IMR-90 (cell line): ENCODE measurements around the gene COPS4. TPM values are rescaled to one million over a fixed set of nuclear protein-coding genes. Genes with fewer than 3 reads are reported as not detected.
A peak's percentile ranks its signal among the peaks of the same experiment; 100 is the strongest.

ENCODE experiments used
- ATAC-seq: fragments of 200-7000 bp; cut with Tn5 transposase; 2 replicates; pipeline ENCODE4 v1.9.1; 2020; ENCODE audit warnings: low read depth, mild to moderate bottlenecking, moderate library complexity
- BruUV-seq: library from RNA; stranded (reverse); fragments of 400-500 nt; replicated peaks from 2 replicates; lab custom pipeline; 2021; lab: Mats Ljungman, UMichigan
- CTCF ChIA-PET: fragments of 300-600 bp; formaldehyde crosslinking; extraction: SDS; loops from one replicate; lab custom pipeline; 2021; ENCODE audit warnings: antibody characterized with exemption; lab: Yijun Ruan, JAX
- POLR2A ChIA-PET: fragments of 300-600 bp; sonication (Branson Sonifier 250); formaldehyde crosslinking; loops from one replicate; lab custom pipeline; 2022; ENCODE audit warnings: antibody characterized with exemption; ENCODE audit not compliant: unreplicated experiment; lab: Charles Lee
- DNase-seq: peaks from one replicate; pipeline ENCODE4 v3.0.0; 2013
- H2AFZ ChIP-seq: replicated peaks from 2 replicates; pipeline ENCODE3; 2013; ENCODE audit warnings: low read length, mild to moderate bottlenecking; ENCODE audit not compliant: poor library complexity
- H2AK5ac ChIP-seq: 2 replicates; pipeline ENCODE4 v1.6.1; 2013; ENCODE audit warnings: low read depth, low read length, inconsistent platforms
- H2AK9ac ChIP-seq: replicated peaks from 2 replicates; pipeline ENCODE3; 2013; ENCODE audit warnings: mild to moderate bottlenecking, low read depth, low read length, moderate library complexity; ENCODE audit not compliant: poor library complexity
- H2BK120ac ChIP-seq: 2 replicates; pipeline ENCODE4 v1.6.1; 2013; ENCODE audit warnings: low read depth, low read length, inconsistent platforms
- H2BK15ac ChIP-seq: 3 replicates; pipeline ENCODE4 v1.6.1; 2013; ENCODE audit warnings: low read depth, low read length, inconsistent platforms
- H2BK20ac ChIP-seq: 2 replicates; pipeline ENCODE4 v1.6.1; 2013; ENCODE audit warnings: low read depth, mild to moderate bottlenecking, inconsistent platforms, low read length, moderate library complexity
- H2BK5ac ChIP-seq: 2 replicates; pipeline ENCODE4 v1.6.1; 2013; ENCODE audit warnings: mild to moderate bottlenecking, low read depth, low read length, inconsistent platforms; ENCODE audit not compliant: poor library complexity, severe bottlenecking
- H3K14ac ChIP-seq: replicated peaks from 2 replicates; pipeline ENCODE4 v1.6.1; 2013; ENCODE audit warnings: low read depth, low read length, inconsistent platforms
- H3K18ac ChIP-seq: 2 replicates; pipeline ENCODE4 v1.6.1; 2013; ENCODE audit warnings: low read depth, low read length, control low read depth
- H3K23ac ChIP-seq: 2 replicates; pipeline ENCODE4 v1.6.1; 2013; ENCODE audit warnings: low read depth, low read length, inconsistent platforms
- H3K27ac ChIP-seq: 2 replicates; pipeline ENCODE4 v1.5.1; 2013; ENCODE audit warnings: mild to moderate bottlenecking, control low read depth, low read length; ENCODE audit not compliant: insufficient read depth
- H3K27me3 ChIP-seq: 2 replicates; pipeline ENCODE4 v1.6.1; 2013; ENCODE audit warnings: low read length; ENCODE audit not compliant: control insufficient read depth, insufficient read depth
- H3K36me3 ChIP-seq: 2 replicates; pipeline ENCODE4 v1.6.1; 2013; ENCODE audit warnings: low read length, mixed read lengths; ENCODE audit not compliant: control insufficient read depth, insufficient read depth
- H3K4ac ChIP-seq: 2 replicates; pipeline ENCODE4 v1.6.1; 2013; ENCODE audit warnings: low read depth, low read length, inconsistent platforms
- H3K4me1 ChIP-seq: 2 replicates; pipeline ENCODE4 v1.6.1; 2013; ENCODE audit warnings: low read length, mixed read lengths; ENCODE audit not compliant: control insufficient read depth, insufficient read depth
- H3K4me2 ChIP-seq: 2 replicates; pipeline ENCODE4 v1.6.1; 2013; ENCODE audit warnings: low read depth, mild to moderate bottlenecking, control low read depth, low read length, moderate library complexity
- H3K4me3 ChIP-seq: 2 replicates; pipeline ENCODE4 v1.5.1; 2013; ENCODE audit warnings: low read depth, mild to moderate bottlenecking, control low read depth, low read length, moderate library complexity; ENCODE audit not compliant: insufficient read depth
- H3K56ac ChIP-seq: 2 replicates; pipeline ENCODE4 v1.6.1; 2013; ENCODE audit warnings: low read length, inconsistent platforms; ENCODE audit not compliant: insufficient read depth; ENCODE audit errors: extremely low read depth
- H3K79me1 ChIP-seq, 2 experiments: 2 replicates each; pipeline ENCODE4 v1.6.1; 2013; ENCODE audit warnings: low read length in 2 of 2, inconsistent platforms in 1 of 2, low read depth in 1 of 2
- H3K9ac ChIP-seq: 2 replicates; pipeline ENCODE4 v1.6.1; 2013; ENCODE audit warnings: low read depth, low read length, control low read depth
- H3K9me1 ChIP-seq: 2 replicates; pipeline ENCODE4 v1.6.1; 2013; ENCODE audit warnings: low read length, inconsistent platforms; ENCODE audit not compliant: insufficient read depth
- H3K9me3 ChIP-seq: 2 replicates; pipeline ENCODE4 v1.6.1; 2013; ENCODE audit warnings: low read length; ENCODE audit not compliant: control insufficient read depth, insufficient read depth
- H4K20me1 ChIP-seq: 2 replicates; pipeline ENCODE4 v1.6.1; 2013; ENCODE audit warnings: low read length, inconsistent platforms; ENCODE audit not compliant: insufficient read depth
- H4K5ac ChIP-seq: 2 replicates; pipeline ENCODE4 v1.6.1; 2013; ENCODE audit warnings: mild to moderate bottlenecking, low read depth, low read length, control low read depth
- H4K8ac ChIP-seq, 2 experiments: 2 replicates each; pipeline ENCODE4 v1.6.1; 2013; ENCODE audit warnings: low read depth in 2 of 2, low read length in 2 of 2, control low read depth in 1 of 2, inconsistent platforms in 1 of 2
- H4K91ac ChIP-seq: 2 replicates; pipeline ENCODE4 v1.6.1; 2013; ENCODE audit warnings: low read depth, low read length, inconsistent platforms; ENCODE audit not compliant: insufficient read depth
- BHLHE40 ChIP-seq: fragments of 150-350 bp; IDR thresholded peaks from 2 replicates; pipeline ENCODE4 v1.6.1; 2016; ENCODE audit warnings: mild to moderate bottlenecking, low read depth, low read length
- CEBPB ChIP-seq: IDR thresholded peaks from 2 replicates; pipeline ENCODE4 v1.6.1; 2012; ENCODE audit warnings: low read depth, low read length, improper control_type of control experiment
- FOS ChIP-seq: fragments of 150-350 bp; IDR thresholded peaks from 2 replicates; pipeline ENCODE4 v1.6.1; 2016; ENCODE audit warnings: low read depth, low read length
- MAFK ChIP-seq: IDR thresholded peaks from 2 replicates; pipeline ENCODE4 v1.6.1; 2012; ENCODE audit warnings: low read depth, low read length, improper control_type of control experiment
- MAZ ChIP-seq: IDR thresholded peaks from 2 replicates; pipeline ENCODE4 v1.6.1; 2012; ENCODE audit warnings: low read depth, mild to moderate bottlenecking, low read length, improper control_type of control experiment, moderate library complexity, borderline replicate concordance
- MXI1 ChIP-seq: IDR thresholded peaks from 2 replicates; pipeline ENCODE4 v1.6.1; 2012; ENCODE audit warnings: low read depth, mild to moderate bottlenecking, low read length, moderate library complexity, borderline replicate concordance
- NFE2L2 ChIP-seq: fragments of 150-350 bp; IDR thresholded peaks from 2 replicates; pipeline ENCODE4 v1.6.1; 2016; ENCODE audit warnings: low read depth, mild to moderate bottlenecking, low read length
- POLR2A ChIP-seq: IDR thresholded peaks from 2 replicates; pipeline ENCODE4 v1.6.1; 2012; ENCODE audit warnings: mild to moderate bottlenecking, low read depth, low read length
- RAD21 ChIP-seq: IDR thresholded peaks from 2 replicates; pipeline ENCODE4 v1.6.1; 2012; ENCODE audit warnings: low read length, improper control_type of control experiment
- RCOR1 ChIP-seq: IDR thresholded peaks from 2 replicates; pipeline ENCODE4 v1.6.1; 2012; ENCODE audit warnings: mild to moderate bottlenecking, low read length, improper control_type of control experiment; ENCODE audit not compliant: insufficient replicate concordance
- RFX5 ChIP-seq: IDR thresholded peaks from 2 replicates; pipeline ENCODE4 v1.8.0; 2012; ENCODE audit warnings: low read depth, mild to moderate bottlenecking, low read length, moderate library complexity
- SMC3 ChIP-seq: fragments of 150-350 bp; IDR thresholded peaks from 2 replicates; pipeline ENCODE4 v1.6.1; 2016; ENCODE audit warnings: low read depth, mild to moderate bottlenecking, antibody characterized with exemption, low read length, moderate library complexity
- WGBS, 2 experiments: methylation state at CpG; one replicate each; pipeline versions ENCODE4 v1.1.5 to v1.1.7; 2013; ENCODE audit warnings: missing lambda C conversion rate in 2 of 2; ENCODE audit not compliant: insufficient read length in 1 of 2; ENCODE audit errors: extremely low coverage in 2 of 2; 5-methylcytosine and 5-hydroxymethylcytosine counted together
- dilution Hi-C: fragments of 300-500 bp; cut with HindIII; formaldehyde crosslinking; loops from one replicate; pipeline ENCODE4 v1.14.3; 2018; ENCODE audit warnings: low sequenced_read_pairs; ENCODE audit not compliant: unreplicated experiment
- in situ Hi-C: fragments of 300-500 bp; cut with MboI; formaldehyde crosslinking; loops from 3 replicates; pipeline ENCODE4 v1.14.3; 2019; ENCODE audit warnings: low sequenced_read_pairs, inconsistent platforms, mixed read lengths
- intact Hi-C: fragments of 100-400 bp; cut with micrococcal nuclease; formaldehyde crosslinking; loops from 2 replicates; pipeline ENCODE4 v1.10.0; 2022
- polyA plus RNA-seq, 3 experiments: library from polyadenylated mRNA; depleted of rRNA; stranded (reverse); fragments of >200 nt; gene quantifications; 2 replicates each; pipeline ENCODE4 v1.2.3, GENCODE V29; 2012; ENCODE audit warnings: low replicate concordance in 1 of 3
- total RNA-seq: library from RNA; depleted of rRNA; stranded (reverse); fragments of >200 nt; gene quantifications from 2 replicates; pipeline ENCODE4 v1.2.3, GENCODE V29; 2012
- TF ChIP-seq, protein P1 (sequence below): conservative IDR thresholded peaks from 2 replicates; pipeline ENCODE4 v1.5.1; 2012; ENCODE audit warnings: mild to moderate bottlenecking, low read depth, low read length, improper control_type of control experiment
- TF ChIP-seq, protein P2 (sequence below): fragments of 150-350 bp; IDR thresholded peaks from 2 replicates; pipeline ENCODE4 v1.6.1; 2017; ENCODE audit warnings: mild to moderate bottlenecking, antibody characterized with exemption, low read length, low read depth

The COPS4 gene
- total and polyA plus RNA-seq, 2 of the 4 experiments (the other 2 are of a cell fraction): 40.1 to 115 TPM

DNA sequence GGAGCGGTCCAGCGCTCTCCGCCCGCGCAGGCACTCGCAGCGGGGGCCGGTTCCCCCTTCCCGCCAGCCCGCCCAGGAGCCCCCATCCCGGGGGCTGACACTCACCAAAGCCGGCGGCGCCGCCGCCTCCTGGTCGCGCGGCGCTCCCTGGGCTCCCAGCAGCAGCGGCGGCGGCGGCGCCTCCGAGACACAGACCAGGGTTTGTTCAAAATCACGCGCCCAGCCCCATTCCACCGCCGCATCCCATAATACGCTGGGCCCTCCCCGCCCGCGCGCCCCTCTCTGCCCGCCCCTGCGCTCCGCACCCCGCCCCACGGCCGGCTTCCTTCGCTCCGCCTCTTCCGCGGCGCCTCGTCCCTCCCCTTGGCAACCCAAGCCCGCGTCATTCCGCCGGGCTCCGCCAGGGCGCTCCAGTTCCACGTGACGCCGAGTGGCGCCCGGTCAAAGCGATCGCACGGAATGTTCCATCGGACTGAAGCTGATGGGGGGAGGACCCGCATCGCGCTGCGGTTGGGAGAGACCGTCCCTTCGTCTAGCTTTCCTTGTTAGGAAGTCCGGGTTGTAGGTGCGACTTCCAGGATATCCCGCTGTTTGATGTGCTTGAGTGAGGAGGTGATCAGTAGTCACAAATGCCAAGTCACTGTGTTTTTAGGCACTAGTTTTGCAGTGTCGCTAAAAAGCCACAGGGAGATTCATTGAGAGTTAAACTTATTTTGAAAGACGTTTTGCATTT, 22.1 kb upstream of the COPS4 start:
- Histone ChIP-seq H4K20me1 (no peaks in the 10 kb centered on the region), H4K8ac (peak overlapping the region; percentile 65 to 92), H3K9me3 (no peaks in the 10 kb centered on the region), H3K4me1 (no peaks in the 10 kb centered on the region; the same call in 1 of the 2 replicates), H3K4me2 (peak overlapping the region; percentile 83), H3K9me1 (no peaks in the 10 kb centered on the region), H2AK5ac (no peak overlapping the region), H2BK15ac (peak overlapping the region; percentile 90), H4K91ac (peak overlapping the region; percentile 84), H2AK9ac (peak overlapping the region; percentile 5), H3K4me3 (peak overlapping the region; percentile 70), H2BK20ac (peak overlapping the region; percentile 30; the same call in 1 of the 2 replicates), H2BK120ac (peak overlapping the region; percentile 66), H4K5ac (peak overlapping the region; percentile 86), H3K4ac (peak overlapping the region; percentile 66), H3K9ac (peak overlapping the region; percentile 86), H2BK5ac (peak overlapping the region; percentile 66), H3K23ac (peak overlapping the region; percentile 78), H2AFZ (peak overlapping the region; percentile 91), H3K14ac (peak overlapping the region; percentile 74), H3K79me1 (peaks cover 0 to 15% of the 10 kb centered on the region in 2 experiments; a peak in 2 of 4 replicates), H3K27me3 (no peaks in the 10 kb centered on the region), H3K27ac (peak overlapping the region; percentile 75), H3K36me3 (no peaks in the 10 kb centered on the region), H3K18ac (peak overlapping the region; percentile 95), H3K56ac (peak overlapping the region; percentile 41)
- no TSS peak for BruUV-seq
- intact Hi-C loops (loop anchor here (1.0 to 2.0 kb wide), 4 partner anchors 22 to 551 kb away; partner anchors contain the start of genes COPS4 and THAP9), dilution Hi-C loops (no loop called here), in situ Hi-C loops (no loop called here)
- ATAC-seq (peak; percentile 95), DNase-seq (peak; percentile 97)
- ChIA-PET POLR2A (interaction anchor here (1.2 kb wide), 1 partner anchor 22 kb away, joined by 7 read pairs; the partner anchor contains the start of gene COPS4), CTCF (interaction anchor here (0.9 to 1.0 kb wide), 3 partner anchors 10 to 131 kb away, joined by 3 to 4 read pairs (median 3); no protein-coding TSS in a partner anchor)
- 1% methylated on average over 27 of the region's 73 CpGs; no CpG with 5 or more reads in 1 of the 2 experiments for WGBS, 2 experiments
- TF ChIP-seq, protein P1, sequence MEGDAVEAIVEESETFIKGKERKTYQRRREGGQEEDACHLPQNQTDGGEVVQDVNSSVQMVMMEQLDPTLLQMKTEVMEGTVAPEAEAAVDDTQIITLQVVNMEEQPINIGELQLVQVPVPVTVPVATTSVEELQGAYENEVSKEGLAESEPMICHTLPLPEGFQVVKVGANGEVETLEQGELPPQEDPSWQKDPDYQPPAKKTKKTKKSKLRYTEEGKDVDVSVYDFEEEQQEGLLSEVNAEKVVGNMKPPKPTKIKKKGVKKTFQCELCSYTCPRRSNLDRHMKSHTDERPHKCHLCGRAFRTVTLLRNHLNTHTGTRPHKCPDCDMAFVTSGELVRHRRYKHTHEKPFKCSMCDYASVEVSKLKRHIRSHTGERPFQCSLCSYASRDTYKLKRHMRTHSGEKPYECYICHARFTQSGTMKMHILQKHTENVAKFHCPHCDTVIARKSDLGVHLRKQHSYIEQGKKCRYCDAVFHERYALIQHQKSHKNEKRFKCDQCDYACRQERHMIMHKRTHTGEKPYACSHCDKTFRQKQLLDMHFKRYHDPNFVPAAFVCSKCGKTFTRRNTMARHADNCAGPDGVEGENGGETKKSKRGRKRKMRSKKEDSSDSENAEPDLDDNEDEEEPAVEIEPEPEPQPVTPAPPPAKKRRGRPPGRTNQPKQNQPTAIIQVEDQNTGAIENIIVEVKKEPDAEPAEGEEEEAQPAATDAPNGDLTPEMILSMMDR: peak; percentile 52
- TF ChIP-seq MAFK (no peak), CEBPB (no peak), RFX5 (no peak), RCOR1 (no peak), BHLHE40 (peak; percentile 98), MXI1 (peak; percentile 86), SMC3 (no peak), MAZ (peak; percentile 83; the same call in 1 of the 2 replicates), RAD21 (peak; percentile 44), FOS (peak; percentile 31; the same call in 1 of the 2 replicates), NFE2L2 (peak; percentile 32; the same call in 1 of the 2 replicates), POLR2A (peak; percentile 68)
- TF ChIP-seq, protein P2, sequence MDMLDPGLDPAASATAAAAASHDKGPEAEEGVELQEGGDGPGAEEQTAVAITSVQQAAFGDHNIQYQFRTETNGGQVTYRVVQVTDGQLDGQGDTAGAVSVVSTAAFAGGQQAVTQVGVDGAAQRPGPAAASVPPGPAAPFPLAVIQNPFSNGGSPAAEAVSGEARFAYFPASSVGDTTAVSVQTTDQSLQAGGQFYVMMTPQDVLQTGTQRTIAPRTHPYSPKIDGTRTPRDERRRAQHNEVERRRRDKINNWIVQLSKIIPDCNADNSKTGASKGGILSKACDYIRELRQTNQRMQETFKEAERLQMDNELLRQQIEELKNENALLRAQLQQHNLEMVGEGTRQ: peak; percentile 93
